Astrocyte of the spinal cord (primary cell): ENCODE measurements around the gene EXTL1.

Experiments
- DNase-seq: peaks from one replicate; pipeline ENCODE4 v3.0.0; 2011; ENCODE audit warnings: low read depth, low spot score
- H3K4me3 ChIP-seq: 2 replicates; pipeline ENCODE4 v1.5.1; 2011; ENCODE audit warnings: low read depth, mild to moderate bottlenecking, low read length, moderate library complexity
- CTCF ChIP-seq: IDR thresholded peaks from 2 replicates; pipeline ENCODE4 v1.5.1; 2012; ENCODE audit warnings: low read depth, mild to moderate bottlenecking, low read length, inconsistent platforms
- in situ Hi-C: cut with HindIII; loops from 2 replicates; pipeline ENCODE4 v1.10.0; 2017; ENCODE audit warnings: low sequenced_read_pairs

EXTL1 gene

GRCh38 chr1:26075421-26076144 is 54.0 kb downstream of the EXTL1 start:
- no peak for TF ChIP-seq CTCF
- no peak overlapping the region for H3K4me3 ChIP-seq
- in situ Hi-C loops: no loop called here
- no peak for DNase-seq

GRCh38 chr1:26077524-26077923 is 55.9 kb downstream of the EXTL1 start:
- in situ Hi-C loops: no loop called here
- TF ChIP-seq CTCF: no peak
- no peak for DNase-seq
- no peak overlapping the region for H3K4me3 ChIP-seq

GRCh38 chr1:26078286-26079177 is 57.0 kb downstream of the EXTL1 start:
- TF ChIP-seq CTCF: no peak
- in situ Hi-C loops: no loop called here
- H3K4me3 ChIP-seq: no peak overlapping the region
- DNase-seq: no peak

GRCh38 chr1:26079178-26079563 is 57.6 kb downstream of the EXTL1 start:
- H3K4me3 ChIP-seq: no peak overlapping the region
- in situ Hi-C loops: no loop called here
- DNase-seq: no peak
- TF ChIP-seq CTCF: no peak

- DNase-seq: no peak
- H3K4me3 ChIP-seq: no peak overlapping the region
- TF ChIP-seq CTCF: no peak
- in situ Hi-C loops: no loop called here
These were observed 58.6 kb downstream of the EXTL1 start for GRCh38 chr1:26079960-26080814.
